MG63 (cell line): Measurements from ENCODE around the gene SKIL. TPM values are rescaled to one million over a fixed set of nuclear protein-coding genes. Genes with fewer than 3 reads are reported as not detected.
"Not testable (repeated sequence)": the region's sequence is repeated elsewhere in the genome, so short reads cannot be mapped to it uniquely, and the experiment has no call there.

Experiments used
- DNase-seq: peaks from one replicate; pipeline ENCODE4 v3.0.0-alpha.2; 2020
- H3K27me3 ChIP-seq: fragments of 250-450 bp; sonication (Bioruptor Pico); 2 replicates; pipeline ENCODE4 v1.5.1; 2020; ENCODE audit warnings: mild to moderate bottlenecking, moderate library complexity
- H3K36me3 ChIP-seq: fragments of 250-450 bp; sonication (Bioruptor Pico); 2 replicates; pipeline ENCODE4 v1.5.1; 2020; ENCODE audit warnings: mild to moderate bottlenecking, moderate library complexity
- H3K4me3 ChIP-seq: fragments of 250-450 bp; sonication (Bioruptor Pico); 2 replicates; pipeline ENCODE4 v1.5.1; 2020; ENCODE audit warnings: mild to moderate bottlenecking, moderate library complexity
- H3K9me3 ChIP-seq: fragments of 250-450 bp; sonication (Bioruptor Pico); 2 replicates; pipeline ENCODE4 v1.5.1; 2020; ENCODE audit warnings: mild to moderate bottlenecking, moderate library complexity
- total RNA-seq: library from RNA; depleted of rRNA; stranded (reverse); fragments of >200 nt; shearing (Covaris generic); gene quantifications from 2 replicates; pipeline ENCODE4 v1.2.3, GENCODE V29; 2014; ENCODE audit warnings: low replicate concordance

The SKIL gene
- total RNA-seq, 1 experiment from 2014 or later: 26.8 TPM

- H3K36me3 ChIP-seq, DNase-seq, H3K4me3 ChIP-seq, H3K27me3 ChIP-seq: not testable (repeated sequence)
- peaks cover 23% of the 10 kb centered on the region for H3K9me3 ChIP-seq
Measured at GRCh38 chr3:170342273-170342672, 15.2 kb upstream of the SKIL start.

GRCh38 chr3:170343859-170344258 lies 13.7 kb upstream of the SKIL start:
- not testable (repeated sequence) for H3K9me3 ChIP-seq, H3K36me3 ChIP-seq, H3K27me3 ChIP-seq, DNase-seq, H3K4me3 ChIP-seq

- no peak for DNase-seq
- no peak overlapping the region for H3K4me3 ChIP-seq
- H3K9me3 ChIP-seq: no peaks in the 10 kb centered on the region; the same call in 1 of the 2 replicates
- H3K27me3 ChIP-seq: no peaks in the 10 kb centered on the region
- no peaks in the 10 kb centered on the region for H3K36me3 ChIP-seq
Measured at GRCh38 chr3:170344971-170345370, 12.5 kb upstream of the SKIL start.

GRCh38 chr3:170346481-170347392 lies 10.8 kb upstream of the SKIL start:
- Histone ChIP-seq H3K36me3 (no peaks in the 10 kb centered on the region), H3K27me3 (no peaks in the 10 kb centered on the region), H3K9me3 (no peaks in the 10 kb centered on the region), H3K4me3 (no peak overlapping the region)
- no peak for DNase-seq

GRCh38 chr3:170350515-170351413 lies 6.8 kb upstream of the SKIL start:
- DNase-seq: peak; percentile 43
- H3K9me3 ChIP-seq: no peaks in the 10 kb centered on the region
- no peaks in the 10 kb centered on the region for H3K27me3 ChIP-seq
- H3K36me3 ChIP-seq: no peaks in the 10 kb centered on the region
- no peak overlapping the region for H3K4me3 ChIP-seq

GRCh38 chr3:170352936-170353335 lies 4.6 kb upstream of the SKIL start:
- DNase-seq: no peak
- Histone ChIP-seq H3K9me3 (no peaks in the 10 kb centered on the region), H3K4me3 (no peak overlapping the region), H3K36me3 (no peaks in the 10 kb centered on the region), H3K27me3 (no peaks in the 10 kb centered on the region)

GRCh38 chr3:170353485-170353884 lies 4.0 kb upstream of the SKIL start:
- DNase-seq: no peak
- no peaks in the 10 kb centered on the region for H3K9me3 ChIP-seq
- no peaks in the 10 kb centered on the region for H3K27me3 ChIP-seq
- H3K4me3 ChIP-seq: no peak overlapping the region
- H3K36me3 ChIP-seq: no peaks in the 10 kb centered on the region

GRCh38 chr3:170354760-170355159 lies 2.8 kb upstream of the SKIL start:
- Histone ChIP-seq H3K9me3 (no peaks in the 10 kb centered on the region), H3K27me3 (no peaks in the 10 kb centered on the region), H3K4me3 (no peak overlapping the region), H3K36me3 (no peaks in the 10 kb centered on the region)
- DNase-seq: no peak

GRCh38 chr3:170355738-170356595 lies 1.5 kb upstream of the SKIL start:
- no peak for DNase-seq
- Histone ChIP-seq H3K9me3 (no peaks in the 10 kb centered on the region), H3K36me3 (peaks cover 11% of the 10 kb centered on the region), H3K4me3 (peak overlapping the region; percentile 45), H3K27me3 (no peaks in the 10 kb centered on the region)

- no peaks in the 10 kb centered on the region for H3K9me3 ChIP-seq
- peak overlapping the region; percentile 45 for H3K4me3 ChIP-seq
- peak; percentile 95 for DNase-seq
- no peaks in the 10 kb centered on the region for H3K27me3 ChIP-seq
- H3K36me3 ChIP-seq: peaks cover 19% of the 10 kb centered on the region
Measured at GRCh38 chr3:170356596-170357175, 829 bp upstream of the SKIL start.

- no peaks in the 10 kb centered on the region for H3K27me3 ChIP-seq
- peak overlapping the region; percentile 93 for H3K4me3 ChIP-seq
- no peaks in the 10 kb centered on the region for H3K9me3 ChIP-seq
- peak; percentile 84 for DNase-seq
- peaks cover 34% of the 10 kb centered on the region for H3K36me3 ChIP-seq
Measured at GRCh38 chr3:170358042-170359010, 811 bp downstream of the SKIL start.

GRCh38 chr3:170359178-170359704 lies 1.7 kb downstream of the SKIL start:
- H3K9me3 ChIP-seq: no peaks in the 10 kb centered on the region

GRCh38 chr3:170360466-170360865 lies 3.0 kb downstream of the SKIL start:
- Histone ChIP-seq H3K36me3 (peaks cover 50% of the 10 kb centered on the region), H3K4me3 (no peak overlapping the region), H3K9me3 (no peaks in the 10 kb centered on the region), H3K27me3 (no peaks in the 10 kb centered on the region)
- DNase-seq: no peak

More at GRCh38 chr3:170359178-170359704, 1.7 kb downstream of the SKIL start:
- Histone ChIP-seq H3K4me3 (peak overlapping the region; percentile 93), H3K27me3 (no peaks in the 10 kb centered on the region), H3K36me3 (peaks cover 39% of the 10 kb centered on the region)
- no peak for DNase-seq

GRCh38 chr3:170360916-170361315 lies 3.4 kb downstream of the SKIL start:
- H3K36me3 ChIP-seq: peaks cover 50% of the 10 kb centered on the region
- no peaks in the 10 kb centered on the region for H3K27me3 ChIP-seq
- 0 out of 2 replicates have a peak overlapping the region, but pooled peaks have one; percentile 5 for H3K4me3 ChIP-seq
- no peaks in the 10 kb centered on the region for H3K9me3 ChIP-seq
- DNase-seq: no peak

- DNase-seq: no peak
Measured at GRCh38 chr3:170361711-170362110, 4.2 kb downstream of the SKIL start.

More at GRCh38 chr3:170361711-170362110, 4.2 kb downstream of the SKIL start:
- Histone ChIP-seq H3K9me3 (no peaks in the 10 kb centered on the region), H3K36me3 (peaks cover 54% of the 10 kb centered on the region), H3K4me3 (no peak overlapping the region), H3K27me3 (no peaks in the 10 kb centered on the region)
